ENCODE data around the gene CRYL1.

Gene CRYL1, protein sequence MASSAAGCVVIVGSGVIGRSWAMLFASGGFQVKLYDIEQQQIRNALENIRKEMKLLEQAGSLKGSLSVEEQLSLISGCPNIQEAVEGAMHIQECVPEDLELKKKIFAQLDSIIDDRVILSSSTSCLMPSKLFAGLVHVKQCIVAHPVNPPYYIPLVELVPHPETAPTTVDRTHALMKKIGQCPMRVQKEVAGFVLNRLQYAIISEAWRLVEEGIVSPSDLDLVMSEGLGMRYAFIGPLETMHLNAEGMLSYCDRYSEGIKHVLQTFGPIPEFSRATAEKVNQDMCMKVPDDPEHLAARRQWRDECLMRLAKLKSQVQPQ

DNA sequence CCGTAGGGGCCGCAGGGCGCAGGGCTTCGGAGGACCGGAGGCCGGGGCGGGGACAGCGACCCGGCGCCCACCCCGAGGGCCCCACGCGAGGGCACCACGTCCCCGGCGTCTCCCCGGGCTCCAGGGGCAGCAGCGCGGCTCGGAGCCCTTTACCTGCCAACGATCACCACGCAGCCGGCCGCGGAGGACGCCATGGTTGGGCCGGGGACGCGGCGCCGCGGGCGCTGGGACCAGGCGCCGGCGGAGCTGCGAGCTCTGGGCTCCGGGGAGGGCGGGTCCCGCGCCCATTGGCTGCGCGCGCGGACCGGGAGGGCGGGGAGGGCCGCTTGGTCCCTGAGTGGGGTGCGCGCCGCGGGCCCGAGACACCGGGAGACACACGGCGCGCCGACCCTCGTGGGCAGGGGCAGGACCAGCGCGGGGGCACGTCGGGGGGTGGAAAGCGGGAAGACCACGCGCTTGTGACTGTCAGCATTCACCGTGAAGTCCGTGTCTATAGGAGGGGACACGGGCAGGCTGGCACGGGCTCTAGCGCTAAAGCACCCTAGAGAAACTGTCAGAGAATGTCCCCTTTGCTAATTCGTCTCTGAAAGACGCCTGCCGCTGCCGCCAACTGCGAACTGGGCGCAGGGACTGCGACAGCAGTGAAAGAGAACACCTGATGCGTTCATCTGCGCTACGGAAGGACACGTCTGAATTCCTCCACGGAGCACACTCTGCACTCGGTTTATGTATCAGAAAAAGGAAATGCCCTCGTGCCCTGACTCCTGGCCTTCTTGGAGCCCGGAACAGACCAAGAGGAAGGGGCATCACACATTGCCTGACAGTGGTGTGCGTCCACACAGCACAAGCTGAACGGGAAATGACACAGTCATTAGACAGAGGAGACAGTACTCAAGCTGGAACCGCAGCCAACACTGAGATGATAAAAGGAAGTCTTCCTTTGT is at the start of gene CRYL1:
Gene CRYL1 (minus strand): TSS at position 257 of the 944 bp plus-strand sequence. CDS start 63 bp downstream, at position 194.
- DNase-seq: peak; percentile 29

DNA sequence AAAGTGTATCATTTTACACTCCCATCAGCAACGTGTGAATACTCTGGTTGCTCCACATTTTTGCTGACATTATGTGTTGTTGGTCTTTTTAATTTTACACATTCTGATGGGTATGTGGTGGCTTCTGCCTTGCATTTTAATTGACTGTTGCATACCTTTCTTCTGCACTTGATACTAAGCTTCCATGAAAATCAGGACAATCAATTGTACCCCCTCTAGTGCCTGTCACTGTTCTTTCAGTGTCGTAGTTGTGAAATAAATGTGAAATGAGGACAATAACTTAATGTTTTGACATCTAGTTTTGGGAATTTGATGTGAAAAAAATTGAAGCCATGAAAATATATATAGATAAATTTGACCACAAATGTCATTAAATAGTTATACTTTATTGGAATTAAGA is 48.0 kb upstream of the CRYL1 start:
- DNase-seq: no peak

DNA sequence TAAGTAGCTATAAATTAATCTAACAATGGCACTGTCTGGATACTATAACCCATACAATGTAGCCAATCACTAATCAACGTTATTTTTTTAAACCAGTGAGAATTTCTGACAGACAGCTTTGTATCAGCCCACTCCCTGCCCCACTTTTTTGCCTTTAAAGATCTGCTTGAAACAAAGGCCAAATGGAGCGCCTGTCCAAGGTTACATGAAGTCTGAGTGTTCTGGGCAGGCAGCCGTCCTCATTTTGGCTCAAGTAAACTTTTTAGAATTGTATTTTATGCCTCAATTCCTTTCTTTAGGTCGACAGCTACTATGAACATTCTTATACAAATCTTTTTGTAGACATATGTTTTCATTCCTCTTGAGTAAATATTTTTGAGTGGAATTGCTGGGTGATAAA is 47.5 kb upstream of the CRYL1 start:
- no peak for DNase-seq

DNA sequence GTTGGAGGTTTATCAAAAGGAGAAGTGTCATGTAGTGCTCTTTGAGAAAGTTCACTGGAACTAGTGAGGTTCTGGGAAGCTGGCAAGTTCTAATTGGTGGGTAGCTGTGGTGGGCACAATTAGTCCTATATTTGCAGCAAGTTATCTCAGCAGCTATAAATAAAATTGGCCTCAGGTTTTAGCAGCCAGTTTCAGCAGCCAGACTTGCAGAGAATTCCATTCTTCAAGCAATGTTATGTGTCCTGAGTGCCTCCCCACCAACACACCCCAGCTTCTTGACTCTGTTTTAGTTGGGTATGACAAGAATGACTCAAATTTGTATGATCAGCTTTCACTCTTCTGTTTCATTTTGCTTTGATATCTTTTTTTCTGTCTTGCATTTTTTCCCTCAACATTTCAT is 46.0 kb upstream of the CRYL1 start:
- DNase-seq: no peak

DNA sequence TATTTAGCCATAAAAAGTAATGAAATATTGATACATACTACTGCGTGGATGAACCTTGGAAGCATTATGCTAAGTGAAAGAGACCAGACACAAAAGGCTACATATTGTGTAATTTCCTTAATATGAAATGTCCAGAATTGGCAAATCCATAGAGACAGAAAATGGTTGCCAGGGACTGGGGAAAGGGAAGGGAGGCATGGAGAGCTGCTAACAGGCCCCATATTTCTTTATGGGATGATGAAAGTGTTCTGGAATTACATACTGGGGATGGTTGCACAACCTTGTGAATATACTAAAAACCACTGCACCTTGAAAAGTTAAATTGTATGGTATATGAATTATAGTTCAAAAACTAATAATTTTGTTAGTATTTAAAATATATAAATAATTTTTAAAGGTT is 44.9 kb upstream of the CRYL1 start:
- DNase-seq: no peak

DNA sequence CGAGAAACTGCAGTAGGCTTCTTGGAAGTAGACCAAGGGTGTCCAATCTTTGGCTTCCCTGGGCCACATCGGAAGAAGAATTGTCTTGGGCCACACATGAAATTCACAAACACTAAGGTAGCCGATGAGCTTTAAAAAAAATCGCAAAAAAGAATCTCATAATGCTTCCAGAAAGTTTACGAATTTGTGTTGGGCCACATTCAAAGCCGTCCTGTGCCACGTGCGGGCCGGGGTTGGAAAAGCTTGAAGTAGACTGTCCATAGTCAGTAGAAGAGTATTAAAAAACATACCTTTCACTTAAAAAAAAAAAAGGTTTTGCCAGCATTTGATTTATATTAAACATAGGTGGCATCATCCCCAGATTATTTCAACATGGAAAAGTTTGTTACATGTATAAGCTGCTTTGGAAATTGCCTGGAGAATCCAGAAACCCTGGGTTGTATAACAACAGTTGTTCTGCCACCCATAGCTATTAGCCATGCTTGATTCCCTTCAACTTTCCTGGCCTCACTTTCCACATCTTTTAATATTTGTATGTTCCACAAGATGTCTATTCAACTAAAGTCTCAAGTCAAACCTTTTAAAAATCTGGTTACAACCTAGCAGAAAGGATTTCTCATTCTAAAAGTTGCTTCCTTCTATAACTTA is 42.3 kb upstream of the CRYL1 start:
- DNase-seq: no peak

DNA sequence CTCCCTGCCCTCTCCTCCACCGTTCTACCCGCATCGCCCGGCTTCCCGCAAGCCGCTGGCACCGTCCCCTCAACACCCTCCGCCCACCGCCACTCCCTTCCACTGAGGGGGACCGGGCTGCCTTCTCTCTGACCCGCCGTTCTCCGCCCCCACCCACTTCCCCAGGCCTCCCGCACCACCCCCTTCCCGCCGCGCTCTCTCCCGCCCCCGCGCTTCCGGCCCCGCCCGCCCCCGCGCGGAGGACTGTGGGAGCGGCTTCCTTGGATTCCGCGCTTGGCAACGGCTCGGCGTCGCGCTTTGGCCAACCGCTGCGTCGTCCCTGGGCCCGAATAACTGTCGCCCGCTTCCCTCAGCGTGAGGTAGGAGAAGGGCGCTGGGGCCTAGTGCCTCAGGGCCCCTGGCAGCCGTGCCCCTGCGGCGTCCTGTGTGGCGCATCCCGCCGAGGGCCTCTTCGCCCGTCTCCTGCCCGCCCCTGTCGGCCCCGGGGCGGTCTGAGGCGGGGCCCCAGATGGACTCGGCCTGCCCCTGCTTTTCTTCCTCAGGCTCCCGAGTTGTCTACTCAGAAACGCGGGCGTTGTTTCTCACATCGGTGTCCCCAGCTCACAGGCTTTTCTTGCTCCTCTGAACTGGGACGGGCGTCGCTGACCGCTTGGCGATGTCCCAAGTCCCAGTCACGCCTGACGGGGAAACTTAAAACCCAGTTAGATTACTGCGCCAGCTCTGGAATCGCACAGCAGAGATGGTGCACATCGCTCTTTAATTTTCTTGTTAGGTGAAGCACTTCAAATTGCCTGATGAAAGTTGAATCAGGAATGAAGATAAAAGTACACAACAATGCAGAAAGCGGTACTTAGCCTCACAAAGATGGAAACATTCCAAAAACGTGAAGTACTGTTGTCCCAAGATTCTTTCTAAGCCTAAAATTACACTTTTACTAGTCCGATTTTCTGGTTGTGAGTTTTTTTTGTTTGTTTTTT is 41.5 kb upstream of the CRYL1 start, which contains the start of gene IFT88:
Gene IFT88 (plus strand): TSS at position 260 of the 977 bp plus-strand sequence. CDS start 7,229 bp downstream, outside the sequence.
- peak; percentile 12 for DNase-seq

DNA sequence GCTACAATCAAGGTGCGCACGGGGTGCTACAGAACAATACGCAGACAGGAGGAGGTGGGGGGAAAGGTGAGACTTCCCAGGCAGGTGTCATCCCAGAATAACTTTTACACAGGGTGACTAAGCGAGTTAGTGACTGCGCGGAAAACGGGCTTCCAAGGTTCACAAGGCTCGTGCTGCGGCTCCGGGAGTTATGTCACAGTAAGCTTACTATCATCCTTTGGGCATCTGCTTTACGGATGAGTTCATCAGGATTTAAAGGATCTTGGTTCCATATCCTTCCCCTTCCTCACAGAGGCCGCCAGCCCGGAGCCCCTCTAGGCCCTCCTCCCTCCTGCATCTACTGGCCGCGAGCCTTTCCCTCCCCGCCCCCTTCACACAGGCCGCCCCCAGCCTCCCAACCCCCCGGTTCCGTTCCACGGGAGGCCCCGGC is 40.8 kb upstream of the CRYL1 start:
- DNase-seq: peak; percentile 2

DNA sequence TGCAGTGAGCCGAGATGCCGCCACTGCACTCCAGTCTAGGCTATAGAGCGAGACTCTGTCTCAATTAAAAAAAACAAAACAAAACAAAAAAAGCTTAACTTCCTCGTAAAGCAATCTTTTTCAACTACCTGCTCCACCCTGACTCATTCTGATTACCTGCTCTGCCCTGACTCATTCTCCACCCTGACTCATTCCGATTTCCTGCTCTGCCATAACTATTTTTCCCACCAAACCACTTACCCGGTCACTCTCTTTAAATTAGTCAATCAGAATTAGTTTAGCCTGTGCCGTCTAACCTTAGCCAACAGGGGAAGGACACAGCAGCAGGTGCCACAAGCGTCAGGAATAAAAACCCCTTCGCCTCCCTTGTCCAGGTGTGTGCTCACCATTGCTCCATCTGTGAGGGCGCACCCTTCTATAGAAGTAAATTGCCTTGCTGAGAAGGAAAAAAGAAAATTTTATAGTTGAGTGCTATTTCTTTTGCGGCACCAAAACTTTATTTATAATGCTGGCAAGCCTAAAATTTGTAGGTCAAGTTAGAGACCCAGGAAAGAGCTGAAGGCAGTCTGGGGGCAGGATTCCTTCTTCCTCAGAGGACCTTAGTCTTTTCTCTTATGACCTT is 39.6 kb upstream of the CRYL1 start:
- DNase-seq: no peak

DNA sequence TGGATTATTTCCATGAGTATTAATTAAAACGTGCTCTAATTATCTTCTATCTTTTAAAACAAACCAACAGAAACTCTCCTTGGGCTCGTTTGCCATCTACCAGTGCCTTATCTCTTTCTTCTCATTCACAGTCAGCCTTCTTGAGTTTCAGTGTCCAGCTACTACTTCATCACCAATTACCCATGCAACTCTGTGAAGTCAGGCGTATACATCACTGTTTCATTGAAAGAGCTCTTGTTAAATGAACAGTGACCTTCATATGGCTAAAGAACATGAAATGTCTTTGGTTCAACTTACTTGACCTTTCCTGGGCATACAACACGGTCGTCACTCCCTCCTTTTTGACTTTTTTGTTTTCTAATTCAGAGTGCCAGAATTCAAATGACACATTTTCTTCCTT is 36.1 kb upstream of the CRYL1 start:
- DNase-seq: no peak

DNA sequence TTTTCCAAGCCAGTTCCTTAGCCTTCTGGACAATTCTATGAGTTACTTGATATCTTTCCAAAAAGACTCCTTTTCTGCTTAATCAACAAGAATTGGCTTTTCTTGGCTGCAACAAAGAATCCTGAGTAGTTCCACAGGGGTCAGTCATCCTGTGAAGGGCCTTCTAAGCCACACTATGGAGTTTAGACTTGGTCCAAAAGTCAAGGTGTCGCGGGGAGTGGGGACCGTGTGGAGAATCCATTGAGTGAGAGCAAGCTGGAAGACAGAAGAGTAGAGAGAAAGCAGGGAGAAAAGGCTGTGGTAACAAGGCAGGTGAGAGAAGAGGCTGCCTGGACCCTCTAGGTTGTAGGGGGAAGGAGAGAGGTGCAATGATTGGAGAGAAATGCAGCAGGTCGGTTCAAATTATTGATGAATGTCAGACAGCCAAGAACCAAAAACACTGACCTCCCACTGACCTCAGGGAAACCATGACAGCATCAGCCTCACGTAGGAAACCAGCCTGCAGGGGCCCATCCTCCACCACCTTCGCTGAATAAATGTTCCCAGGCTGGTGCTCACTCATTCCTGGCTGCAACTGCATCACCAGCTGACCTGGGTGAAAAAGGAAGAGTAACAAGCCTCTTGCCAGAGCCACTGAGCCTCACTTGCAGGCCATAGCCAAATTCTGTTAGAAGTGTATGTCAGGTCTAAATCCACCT is 34.2 kb upstream of the CRYL1 start:
- no peak for DNase-seq

DNA sequence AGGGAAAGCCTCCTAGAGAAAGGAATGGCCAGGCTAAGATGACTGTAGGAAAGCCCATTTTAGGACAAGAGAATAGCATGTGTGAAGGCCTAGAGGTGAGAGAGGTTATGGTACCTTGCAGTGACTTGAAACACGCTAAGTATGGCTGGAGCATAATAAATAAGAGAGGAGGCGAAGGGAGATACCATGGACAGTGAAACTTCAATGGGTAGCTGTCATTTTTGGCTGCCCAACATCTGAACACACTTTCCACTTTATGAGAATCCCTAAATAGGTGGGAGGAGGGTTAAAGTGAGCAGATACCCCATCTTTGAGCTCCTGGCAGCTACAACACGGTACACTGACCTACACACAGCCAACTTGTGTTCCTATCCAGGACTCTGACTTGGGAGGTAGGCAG is 33.3 kb upstream of the CRYL1 start:
- no peak for DNase-seq

DNA sequence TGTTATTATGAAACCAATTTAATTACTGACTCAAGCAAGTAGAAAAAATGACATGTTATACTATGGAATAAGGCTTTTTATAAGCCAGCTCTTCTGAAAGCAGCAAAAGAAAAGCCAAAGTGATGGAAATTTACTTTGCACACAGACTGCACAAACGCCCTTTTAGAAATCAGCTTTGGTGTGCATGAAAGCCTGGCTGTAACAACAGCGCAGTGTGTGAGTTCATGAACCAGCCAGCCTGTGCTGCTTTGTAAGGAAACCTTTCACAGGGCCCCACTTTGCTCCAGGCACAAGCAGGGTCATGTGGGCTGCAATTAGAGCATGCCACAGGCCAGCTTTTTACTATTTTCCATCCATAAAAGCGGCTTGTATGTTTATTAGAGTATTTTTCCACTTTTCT is 27.7 kb upstream of the CRYL1 start:
- DNase-seq: no peak

DNA sequence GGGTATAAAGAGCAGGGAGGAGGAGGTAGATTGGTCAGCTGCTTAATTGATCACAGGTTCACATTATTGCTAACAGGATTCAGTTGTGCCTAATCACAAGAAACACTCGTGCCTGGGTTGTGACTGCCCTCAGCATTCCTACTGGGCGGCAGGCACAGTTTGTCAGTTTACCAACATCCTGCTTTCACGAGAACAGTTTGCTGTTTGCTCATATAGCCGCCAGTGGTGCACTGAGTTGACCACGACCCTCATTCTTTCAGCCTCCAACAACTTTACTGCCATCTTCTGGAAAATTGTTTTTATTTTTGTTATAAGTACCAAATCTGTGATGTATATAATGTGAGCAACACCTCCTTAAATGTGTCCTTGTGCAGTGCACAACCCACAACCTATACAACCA is 25.1 kb upstream of the CRYL1 start:
- no peak for DNase-seq

DNA sequence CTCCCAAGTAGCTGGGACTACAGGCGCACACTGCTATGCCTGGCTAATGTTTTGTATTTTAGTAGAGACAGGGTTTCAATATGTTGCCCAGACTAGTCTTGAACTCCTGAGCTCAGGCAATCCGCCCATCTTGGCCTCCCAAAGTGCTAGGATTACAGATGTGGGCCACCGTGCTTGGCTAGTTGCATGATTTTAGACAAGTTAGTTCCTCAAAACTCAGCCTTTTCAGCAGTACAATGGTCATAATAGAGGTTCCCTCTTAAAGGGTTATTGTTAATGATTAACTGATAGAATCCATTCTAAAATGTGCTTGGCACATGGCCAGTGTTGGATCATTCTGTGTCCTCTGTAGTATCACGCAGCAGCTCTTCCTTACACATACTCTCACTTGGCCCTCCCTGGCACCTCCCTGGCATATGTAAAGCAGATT is 21.8 kb upstream of the CRYL1 start:
- DNase-seq: no peak

DNA sequence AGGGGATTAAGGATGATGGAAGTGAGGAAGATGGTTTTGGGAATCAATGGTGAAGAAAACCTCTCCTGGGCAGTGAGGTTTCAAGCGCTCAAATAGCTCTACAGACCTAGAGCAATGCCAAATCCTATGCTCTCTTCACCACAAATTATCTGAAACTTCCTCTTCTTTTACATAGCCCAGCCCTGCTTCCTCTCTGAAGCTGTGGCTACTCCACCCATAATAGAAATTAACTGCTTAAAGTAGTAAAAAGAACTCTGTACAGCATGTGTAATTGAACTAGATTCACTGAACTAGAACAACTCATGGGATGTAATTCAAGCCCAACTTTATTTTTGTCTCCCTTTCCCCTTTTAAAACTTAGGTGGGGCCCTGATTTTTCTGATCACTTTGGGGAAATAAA is 20.9 kb upstream of the CRYL1 start:
- DNase-seq: no peak

DNA sequence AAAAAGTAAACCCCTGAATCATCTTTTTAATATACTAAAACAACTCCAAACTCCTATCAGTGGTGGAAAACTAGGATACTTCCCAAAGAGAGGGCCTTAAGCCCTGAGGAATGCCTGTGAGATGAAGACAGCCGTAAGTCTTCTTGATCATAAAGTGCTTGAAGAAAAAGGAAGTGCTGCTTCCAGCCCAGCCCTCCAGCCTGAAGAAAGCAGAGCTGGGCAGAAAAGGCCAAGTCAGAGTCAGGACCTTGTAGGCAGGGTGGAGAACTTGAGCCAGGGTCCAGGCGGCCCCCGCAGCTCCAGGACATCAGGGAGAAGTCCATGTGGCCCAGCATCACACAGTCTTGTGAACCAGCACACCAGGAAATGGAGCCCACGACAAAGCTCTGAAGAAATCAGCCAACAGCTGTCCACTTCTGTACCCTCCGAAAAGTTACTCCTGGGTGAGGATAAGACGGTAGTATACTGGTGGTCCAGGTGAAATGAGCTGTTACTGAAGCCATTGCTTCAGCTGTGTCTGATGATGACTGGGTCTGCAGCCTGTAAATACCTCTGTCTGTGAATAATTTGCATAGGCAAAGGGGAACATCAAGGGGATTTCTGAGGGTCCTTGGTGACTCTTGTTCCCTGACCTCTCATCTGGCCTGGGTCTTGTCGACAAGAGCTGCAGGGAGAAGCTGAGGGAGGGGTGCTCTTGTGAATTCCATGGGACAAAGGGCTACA is 18.7 kb upstream of the CRYL1 start:
- no peak for DNase-seq

DNA sequence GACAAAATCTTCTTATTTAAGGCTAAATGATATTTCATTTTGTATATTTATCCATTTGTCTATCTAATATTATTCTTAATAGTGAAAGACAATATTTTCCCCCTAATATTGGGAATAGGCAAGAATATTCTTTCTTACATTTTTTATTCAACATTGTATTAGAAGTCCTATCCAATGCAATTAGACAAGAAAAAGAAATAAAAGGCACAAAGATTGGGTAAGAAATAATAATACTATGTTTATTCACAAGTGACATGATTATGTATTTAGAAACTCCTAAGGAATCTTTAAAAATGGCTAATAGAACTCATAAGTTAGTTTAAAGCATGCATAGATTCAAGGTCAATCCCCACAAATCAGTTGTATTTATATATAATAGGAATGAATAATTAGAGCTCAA is 11.3 kb upstream of the CRYL1 start:
- DNase-seq: no peak

DNA sequence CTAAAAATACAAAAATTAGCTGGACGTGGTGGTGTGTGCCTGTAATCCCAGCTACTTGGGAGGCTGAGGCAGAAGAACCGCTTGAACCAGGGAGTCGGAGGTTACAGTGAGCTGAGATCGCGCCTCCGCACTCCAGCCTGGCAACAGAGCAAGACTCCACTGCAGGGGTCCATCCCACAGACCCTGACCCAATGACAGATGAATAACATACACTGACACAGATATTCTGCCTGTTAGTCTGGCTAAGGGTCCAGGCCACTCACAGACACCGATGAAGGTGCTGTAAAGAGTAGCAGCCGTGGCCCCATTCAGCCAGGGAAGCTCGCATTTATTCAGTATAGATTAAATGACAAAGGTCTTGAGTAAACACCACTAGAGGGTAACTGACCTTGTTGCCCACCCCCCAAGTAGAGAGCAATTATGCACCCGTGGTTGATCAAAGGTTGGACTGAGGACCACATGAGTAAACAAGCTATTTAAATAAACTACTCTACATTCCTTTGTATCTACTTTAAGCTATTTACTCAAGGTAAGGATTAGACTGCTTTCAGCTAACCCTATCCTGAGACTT is 8.5 kb upstream of the CRYL1 start:
- no peak for DNase-seq

DNA sequence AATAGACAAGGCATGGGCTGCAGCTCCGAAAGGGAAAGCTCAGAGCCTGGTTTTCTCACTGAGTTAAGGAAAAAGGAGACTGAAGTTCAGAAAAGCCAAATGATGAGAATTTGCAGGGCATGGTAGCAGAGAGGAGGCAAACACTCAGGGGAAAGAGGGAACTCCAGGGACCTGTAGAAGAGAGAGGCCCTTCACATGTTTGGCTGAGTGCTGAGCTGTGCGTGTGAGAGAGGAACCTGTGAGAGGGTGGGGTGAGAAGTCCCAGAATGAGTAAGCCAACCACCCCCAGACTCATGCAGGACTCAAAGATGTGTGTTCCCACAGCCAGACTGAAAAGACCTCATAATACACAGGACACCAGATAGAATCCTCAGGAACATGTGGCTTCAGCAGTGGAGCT is 2.8 kb upstream of the CRYL1 start:
- no peak for DNase-seq

Measured in NCI-H2029 treated with DMSO at 0.1 percent for 48 hours (cell line).